Mucosa of descending colon (tissue), 3 donors: Measurements from ENCODE around the gene RPS6KA5. TPM values are rescaled to one million over a fixed set of nuclear protein-coding genes. Genes with fewer than 3 reads are reported as not detected.

ENCODE experiments used
- ATAC-seq: fragments of 200-7000 bp; cut with Tn5 transposase; one replicate; pipeline ENCODE4 v1.9.1; 2020; ENCODE audit warnings: mild to moderate bottlenecking, moderate library complexity
- DNase-seq, 3 donors: peaks; one replicate each; pipeline ENCODE4 v3.0.0-alpha.2; 2020
- H3K36me3 ChIP-seq: fragments of 200-600 bp; one replicate; pipeline ENCODE4 v1.8.0; 2021; ENCODE audit warnings: low read depth, mild to moderate bottlenecking
- H3K4me1 ChIP-seq: fragments of 200-600 bp; one replicate; pipeline ENCODE4 v1.8.0; 2021; ENCODE audit warnings: low read depth, mild to moderate bottlenecking
- H3K4me3 ChIP-seq: fragments of 200-600 bp; one replicate; pipeline ENCODE4 v1.8.0; 2021; ENCODE audit warnings: mild to moderate bottlenecking
- H3K9me3 ChIP-seq: fragments of 200-600 bp; one replicate; pipeline ENCODE4 v1.8.0; 2021; ENCODE audit warnings: mild to moderate bottlenecking
- intact Hi-C, 2 donors: fragments of 100-400 bp; cut with DNase I in 1 of 2; cut with micrococcal nuclease in 1 of 2; formaldehyde crosslinking; loops; one replicate each; pipeline versions ENCODE4 v1.11.0 to v1.11.1; 2022; cut with DNase I, micrococcal nuclease
- total RNA-seq, 3 donors: library from RNA; stranded (reverse); fragmentation: NEBNext Ultra II Directional in 2 of 3; extraction: Animal tissue kit (Norgen Biotek cat#: 25700) in 2 of 3; gene quantifications; one replicate each; pipeline versions ENCODE4 v1.2.1 to v1.2.4, GENCODE V29; 2021 to 2023
- TF ChIP-seq, protein P1 (sequence below): fragments of 200-600 bp; IDR thresholded peaks from one replicate; pipeline ENCODE4 v1.8.0; 2022; ENCODE audit warnings: antibody characterized with exemption, mild to moderate bottlenecking
- donor health status: DM: no; HTN: no; CAD: no; lungs with moderate emphysema.
- donor health status: DM: no; HTN: no; CAD: no.
- donor health status: DM: no; HTN: yes; CAD: no.

Gene RPS6KA5
- total RNA-seq, 3 donors from 2014 or later: 25.0 to 41.5 (median 27.2) TPM

DNA sequence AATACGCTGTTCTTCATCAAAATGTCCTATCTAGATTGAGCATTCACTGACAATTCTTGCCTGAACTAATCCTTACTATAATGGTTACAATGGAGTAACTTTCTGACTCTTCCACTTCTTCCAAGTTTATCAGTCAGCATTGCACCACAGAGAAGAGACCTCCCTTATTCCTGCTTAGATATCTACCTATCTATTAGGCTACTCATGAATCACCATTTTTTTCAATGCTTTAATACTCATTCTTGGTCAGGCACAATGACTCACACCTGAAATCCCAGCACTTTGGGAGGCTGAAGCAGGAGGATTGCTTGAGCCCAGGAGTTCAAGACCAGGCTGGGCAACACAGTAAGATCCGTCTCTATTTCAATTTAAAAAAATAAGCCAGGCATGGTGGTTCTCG is 39.3 kb downstream of the RPS6KA5 start:
- no peaks in the 10 kb centered on the region for H3K36me3 ChIP-seq
- no peak overlapping the region for H3K4me3 ChIP-seq
- TF ChIP-seq, protein P1, sequence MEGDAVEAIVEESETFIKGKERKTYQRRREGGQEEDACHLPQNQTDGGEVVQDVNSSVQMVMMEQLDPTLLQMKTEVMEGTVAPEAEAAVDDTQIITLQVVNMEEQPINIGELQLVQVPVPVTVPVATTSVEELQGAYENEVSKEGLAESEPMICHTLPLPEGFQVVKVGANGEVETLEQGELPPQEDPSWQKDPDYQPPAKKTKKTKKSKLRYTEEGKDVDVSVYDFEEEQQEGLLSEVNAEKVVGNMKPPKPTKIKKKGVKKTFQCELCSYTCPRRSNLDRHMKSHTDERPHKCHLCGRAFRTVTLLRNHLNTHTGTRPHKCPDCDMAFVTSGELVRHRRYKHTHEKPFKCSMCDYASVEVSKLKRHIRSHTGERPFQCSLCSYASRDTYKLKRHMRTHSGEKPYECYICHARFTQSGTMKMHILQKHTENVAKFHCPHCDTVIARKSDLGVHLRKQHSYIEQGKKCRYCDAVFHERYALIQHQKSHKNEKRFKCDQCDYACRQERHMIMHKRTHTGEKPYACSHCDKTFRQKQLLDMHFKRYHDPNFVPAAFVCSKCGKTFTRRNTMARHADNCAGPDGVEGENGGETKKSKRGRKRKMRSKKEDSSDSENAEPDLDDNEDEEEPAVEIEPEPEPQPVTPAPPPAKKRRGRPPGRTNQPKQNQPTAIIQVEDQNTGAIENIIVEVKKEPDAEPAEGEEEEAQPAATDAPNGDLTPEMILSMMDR: no peak
- no peaks in the 10 kb centered on the region for H3K9me3 ChIP-seq
- DNase-seq (no peak), ATAC-seq (no peak)
- no peaks in the 10 kb centered on the region for H3K4me1 ChIP-seq
- intact Hi-C loops: no loop called here

DNA sequence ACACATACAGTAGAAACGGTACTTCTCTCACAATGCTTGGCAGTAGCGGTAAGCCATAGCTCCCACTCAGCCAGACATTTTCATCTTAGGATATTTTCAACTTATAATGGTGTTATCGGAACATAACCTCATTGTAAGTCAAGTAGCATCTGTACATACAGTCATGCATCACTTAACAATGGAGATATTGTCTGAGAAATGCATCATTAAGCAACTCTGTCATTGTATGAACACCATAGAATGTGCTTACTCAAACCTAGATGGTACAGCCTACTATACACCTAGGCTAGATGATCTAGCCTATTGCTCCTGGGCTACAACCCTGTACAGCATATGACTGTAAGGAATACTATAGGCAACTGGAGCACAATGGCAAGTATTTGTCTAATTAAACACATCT is 40.8 kb downstream of the RPS6KA5 start:
- no peaks in the 10 kb centered on the region for H3K4me1 ChIP-seq
- ATAC-seq: no peak
- DNase-seq: no peak
- TF ChIP-seq, protein P1: no peak
- H3K9me3 ChIP-seq: no peaks in the 10 kb centered on the region
- intact Hi-C loops: no loop called here
- H3K4me3 ChIP-seq: no peak overlapping the region
- H3K36me3 ChIP-seq: no peaks in the 10 kb centered on the region

DNA sequence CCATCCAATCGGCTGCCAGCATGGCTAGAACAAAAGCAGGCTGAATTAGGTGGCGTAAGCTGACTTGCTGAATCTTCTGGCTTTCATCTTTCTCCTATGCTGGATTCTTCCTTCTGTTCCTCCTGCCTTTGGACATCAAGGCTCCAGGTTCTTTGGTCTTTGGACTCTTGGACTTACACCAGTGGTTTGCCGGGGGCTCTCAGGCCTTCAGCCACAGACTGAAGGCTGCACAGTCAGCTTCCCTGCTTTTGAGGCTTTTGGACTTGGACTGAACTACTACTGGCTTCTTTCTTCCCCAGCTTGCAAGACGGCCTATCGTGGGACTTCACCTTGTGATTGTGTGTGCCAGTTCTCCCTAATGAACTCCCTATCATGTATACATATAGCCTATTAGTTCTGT is 42.0 kb downstream of the RPS6KA5 start:
- Histone ChIP-seq H3K4me3 (no peak overlapping the region), H3K4me1 (no peaks in the 10 kb centered on the region), H3K9me3 (no peaks in the 10 kb centered on the region), H3K36me3 (no peaks in the 10 kb centered on the region)
- intact Hi-C loops: no loop called here
- DNase-seq (no peak), ATAC-seq (no peak)
- TF ChIP-seq, protein P1: no peak

DNA sequence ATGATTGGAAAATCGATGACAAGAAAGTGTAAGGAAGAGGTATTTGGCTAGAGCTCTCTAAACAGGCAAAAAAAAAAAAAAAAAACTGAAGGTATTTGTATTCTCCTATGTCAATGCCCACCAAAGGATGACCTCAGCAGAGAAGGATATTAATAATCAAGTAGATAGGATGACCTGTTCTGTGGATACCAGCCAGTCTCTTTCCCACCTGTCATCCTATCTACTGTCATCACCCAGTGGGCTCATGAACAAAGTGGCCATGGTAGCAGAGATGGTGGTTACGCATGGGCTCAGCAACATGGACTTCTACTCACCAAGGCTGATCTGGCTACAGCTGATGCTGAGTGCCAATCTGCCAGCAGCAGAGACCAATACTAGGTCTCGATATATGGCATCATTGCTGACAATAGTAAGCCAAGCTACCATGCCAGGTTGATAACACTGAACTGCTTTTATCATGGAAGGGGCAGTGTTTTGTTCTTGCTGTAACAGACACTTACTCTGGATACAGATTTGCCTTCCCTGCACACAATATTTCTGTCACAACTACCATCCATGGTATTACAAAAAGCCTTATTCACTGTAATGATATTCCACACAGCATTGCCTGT is 43.5 kb downstream of the RPS6KA5 start:
- no peak overlapping the region for H3K4me3 ChIP-seq
- TF ChIP-seq, protein P1: no peak
- no peaks in the 10 kb centered on the region for H3K36me3 ChIP-seq
- H3K9me3 ChIP-seq: no peaks in the 10 kb centered on the region
- intact Hi-C loops: no loop called here
- ATAC-seq (no peak), DNase-seq (no peak)
- H3K4me1 ChIP-seq: no peaks in the 10 kb centered on the region

DNA sequence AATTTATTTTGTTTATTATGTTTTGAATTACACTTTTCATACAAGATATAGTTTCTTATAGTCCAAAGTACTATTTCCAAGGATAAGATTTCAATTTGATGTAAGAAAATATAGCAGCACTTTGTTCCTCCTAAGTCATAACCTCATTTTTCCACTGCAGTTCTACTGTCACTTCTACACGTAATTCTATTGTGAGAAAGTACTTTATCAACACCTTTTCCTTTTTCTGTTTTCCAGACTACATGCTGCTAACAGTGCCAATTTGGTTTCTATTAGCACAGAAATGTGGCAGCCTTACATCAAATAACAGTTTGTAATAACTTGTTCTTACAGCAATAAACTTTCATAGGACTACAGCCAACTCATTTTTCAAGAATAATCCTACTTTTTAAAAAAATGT is 45.0 kb downstream of the RPS6KA5 start:
- Histone ChIP-seq H3K9me3 (no peaks in the 10 kb centered on the region), H3K4me3 (no peak overlapping the region), H3K36me3 (no peaks in the 10 kb centered on the region), H3K4me1 (no peaks in the 10 kb centered on the region)
- intact Hi-C loops: no loop called here
- no peak for DNase-seq
- TF ChIP-seq, protein P1: no peak
- ATAC-seq: no peak

DNA sequence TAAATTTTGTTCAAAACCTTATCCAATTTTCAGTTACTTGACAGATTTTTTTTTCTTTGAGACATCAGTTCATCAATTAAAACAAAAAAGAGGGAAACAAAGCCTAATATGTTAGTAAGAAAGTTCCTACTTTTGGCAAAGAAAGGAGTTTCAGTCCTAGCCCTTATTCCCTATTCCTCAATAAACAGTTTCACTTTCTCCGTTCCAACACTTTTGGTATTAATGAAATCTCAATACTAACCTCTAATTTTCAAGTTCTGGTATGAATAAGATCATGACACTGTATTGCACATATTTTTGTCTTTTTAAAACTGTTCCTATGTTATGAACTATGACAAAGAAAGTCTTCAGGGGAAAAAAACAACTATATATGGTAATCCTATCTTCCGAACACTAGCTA is 48.4 kb downstream of the RPS6KA5 start:
- no peaks in the 10 kb centered on the region for H3K9me3 ChIP-seq
- intact Hi-C loops: no loop called here
- TF ChIP-seq, protein P1: no peak
- ATAC-seq (no peak), DNase-seq (no peak)
- H3K4me3 ChIP-seq: no peak overlapping the region
- H3K36me3 ChIP-seq: no peaks in the 10 kb centered on the region
- peaks cover 9% of the 10 kb centered on the region for H3K4me1 ChIP-seq
